ENCODE measurements around the gene USP22. TPM values are rescaled to one million over a fixed set of nuclear protein-coding genes. Genes with fewer than 3 reads are reported as not detected.

USP22 gene
- total and polyA plus RNA-seq, 2 donors (not counting 3 experiments of a cell fraction or from before 2014, with no cell fraction given): 204 to 260 TPM

GRCh38 chr17:21015564-21015963, 27.2 kb downstream of the USP22 start:
- Histone ChIP-seq H3K9me1 (replicated peaks; ENCODE audit: control insufficient read depth, extremely low read depth, insufficient read depth, low read length) (no peaks in the 10 kb centered on the region), H3K4me3 (replicated peaks in 1 of 3; ENCODE audit: insufficient read depth in 1 of 3, low read depth in 1 of 3, low read length in 3 of 3) (no peak overlapping the region), H3K36me3 (ENCODE audit: control insufficient read depth in 2 of 2, extremely low read depth in 1 of 2, insufficient read depth in 2 of 2, low read length in 2 of 2) (peaks cover 69 to 86% of the 10 kb centered on the region in 2 experiments), H3K4me1 (ENCODE audit: control insufficient read depth, extremely low read depth, insufficient read depth, low read length) (no peaks in the 10 kb centered on the region), H4K20me1 (replicated peaks; ENCODE audit: control insufficient read depth, extremely low read depth, insufficient read depth, low read length) (peaks cover 14% of the 10 kb centered on the region), H3K27me3 (ENCODE audit: control insufficient read depth in 2 of 2, insufficient read depth in 2 of 2, low read length in 2 of 2) (no peaks in the 10 kb centered on the region), H2AFZ (ENCODE audit: low read depth, low read length) (no peak overlapping the region), H3K27ac (ENCODE audit: insufficient read depth, low read depth, low read length) (no peak overlapping the region), H3K79me2 (ENCODE audit: control insufficient read depth, insufficient read depth, low read length) (peaks cover 91% of the 10 kb centered on the region), H3K9me3 (replicated peaks; ENCODE audit: control insufficient read depth, insufficient read depth, low read length) (no peaks in the 10 kb centered on the region), H3K4me2 (ENCODE audit: insufficient read depth, low read length) (no peak overlapping the region), H3K9ac (replicated peaks; ENCODE audit: extremely low read depth, insufficient read depth, low read length) (no peak overlapping the region)
- CTCF ChIA-PET: interaction anchor here (0.9 kb wide), 1 partner anchor 23 kb away, joined by 3 read pairs; no protein-coding TSS in a partner anchor
- no TSS peak for BruUV-seq (replicated peaks)
- TF ChIP-seq POLR2AphosphoS5 (IDR thresholded peaks at IDR 0.05; ENCODE audit: insufficient read depth, low read depth, low read length) (no peak), JUN (IDR thresholded peaks at IDR 0.05; ENCODE audit: borderline replicate concordance, insufficient read depth, insufficient read length, low read depth) (no peak), GATA2 (IDR thresholded peaks at IDR 0.05; ENCODE audit: insufficient read depth, insufficient read length, low read depth, low read length) (no peak), MAX (IDR thresholded peaks at IDR 0.05; ENCODE audit: insufficient read depth, insufficient read length) (no peak), CTCF (IDR thresholded peaks at IDR 0.05; ENCODE audit: extremely low read depth in 1 of 2, insufficient read depth in 1 of 2, low read depth in 1 of 2, low read length in 2 of 2) (no peak), FOS (IDR thresholded peaks at IDR 0.05; ENCODE audit: borderline replicate concordance, insufficient read depth, low read length) (no peak), MYC (IDR thresholded peaks at IDR 0.05; ENCODE audit: low read depth, low read length) (no peak), POLR2A (IDR thresholded peaks at IDR 0.05; ENCODE audit: low read depth, low read length) (no peak), EZH2 (IDR thresholded peaks at IDR 0.05; ENCODE audit: borderline replicate concordance, low read depth, low read length, severe bottlenecking) (no peak)
- DNase-seq (ENCODE audit: low read depth, low spot score): no peak
- dilution Hi-C loops (cut with MboI; ENCODE audit: extremely low pct_ligation_motif_present, low sequenced_read_pairs): no loop called here
- no peak for FAIRE-seq
- intact Hi-C loops (cut with micrococcal nuclease): no loop called here
- POLR2A ChIA-PET: no interaction called here
